ENCODE measurements around the gene UBE2S.

Gene UBE2S

DNA sequence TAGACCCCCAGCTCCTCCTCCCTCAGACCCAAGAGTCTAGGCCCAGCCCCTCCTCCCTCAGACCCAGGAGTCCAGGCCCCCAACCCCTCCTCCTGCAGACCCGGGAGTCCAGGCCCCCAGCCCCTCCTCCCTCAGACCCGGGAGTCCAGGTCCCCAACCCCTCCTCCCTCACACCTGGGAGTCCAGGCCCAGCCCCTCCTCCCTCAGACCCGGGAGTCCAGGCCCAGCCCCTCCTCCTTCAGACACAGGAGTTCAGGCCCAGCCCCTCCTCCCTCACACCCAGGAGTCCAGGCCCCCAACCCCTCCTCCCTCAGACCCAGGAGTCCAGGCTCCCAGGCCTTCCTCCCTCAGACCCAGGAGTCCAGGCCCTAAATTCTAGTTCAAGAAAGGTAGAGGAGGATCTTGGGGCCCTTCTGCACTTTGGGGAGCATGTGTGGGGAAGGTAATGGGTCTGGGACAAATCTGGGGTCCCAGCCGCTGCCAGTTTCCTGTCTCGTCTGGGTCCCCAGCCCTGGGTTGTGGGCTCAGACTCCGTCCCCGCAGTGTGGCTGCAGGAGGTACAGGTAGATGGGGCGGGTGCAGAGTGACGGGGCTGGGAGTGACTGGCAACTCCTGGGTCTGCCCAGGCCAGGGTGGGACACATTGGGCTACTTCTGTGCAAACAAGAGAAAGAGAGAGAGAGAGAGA, 34.1 kb downstream of the UBE2S start:
- TF ChIP-seq ZNF274 (IDR thresholded peaks at IDR 0.05; ENCODE audit: low read depth, low read length): no peak

DNA sequence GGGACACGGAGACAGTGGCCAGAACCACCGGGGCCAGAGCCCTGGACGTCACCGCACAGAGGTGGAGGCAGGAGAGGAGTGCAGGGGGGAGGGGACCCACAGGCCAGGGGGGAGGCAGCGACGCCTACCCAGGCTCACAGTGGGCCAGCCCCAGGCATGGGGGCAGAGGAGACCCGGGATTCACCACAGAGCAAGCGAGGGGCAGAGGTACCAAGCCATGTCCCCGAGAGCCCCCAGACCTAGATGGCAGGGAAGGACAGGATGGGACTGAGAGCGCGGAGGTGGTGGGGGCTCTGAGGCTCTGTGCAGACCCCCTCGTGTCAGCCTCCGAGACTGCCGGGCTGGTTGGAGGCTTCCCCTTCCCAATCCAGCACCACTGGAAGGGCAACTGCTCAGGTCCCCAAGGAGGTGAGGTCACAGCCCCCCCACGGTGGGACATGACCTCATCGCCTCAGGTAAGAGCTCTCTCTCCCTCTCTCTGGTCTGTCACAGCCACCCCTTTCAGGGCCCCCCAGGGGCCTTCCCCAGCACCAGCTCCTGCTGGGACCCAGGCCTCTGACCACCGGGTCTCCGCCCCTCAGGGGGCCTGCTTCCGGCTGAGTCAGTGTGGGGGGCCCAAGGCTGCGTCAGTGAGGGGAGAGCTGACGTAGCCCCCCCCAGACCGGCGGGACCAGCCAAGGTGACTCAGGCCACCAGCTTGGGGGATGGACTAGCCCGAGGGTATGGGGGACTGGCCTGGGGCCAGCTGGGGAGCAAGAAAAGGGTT, 35.1 kb downstream of the UBE2S start:
- H3K4me3 ChIP-seq (ENCODE audit: low read length): no peak overlapping the region
- no peak for TF ChIP-seq ZNF274 (IDR thresholded peaks at IDR 0.05; ENCODE audit: low read depth, low read length)

More for the DNA sequence above, 34.1 kb downstream of the UBE2S start:
- no peak overlapping the region for H3K4me3 ChIP-seq (ENCODE audit: low read length)

DNA sequence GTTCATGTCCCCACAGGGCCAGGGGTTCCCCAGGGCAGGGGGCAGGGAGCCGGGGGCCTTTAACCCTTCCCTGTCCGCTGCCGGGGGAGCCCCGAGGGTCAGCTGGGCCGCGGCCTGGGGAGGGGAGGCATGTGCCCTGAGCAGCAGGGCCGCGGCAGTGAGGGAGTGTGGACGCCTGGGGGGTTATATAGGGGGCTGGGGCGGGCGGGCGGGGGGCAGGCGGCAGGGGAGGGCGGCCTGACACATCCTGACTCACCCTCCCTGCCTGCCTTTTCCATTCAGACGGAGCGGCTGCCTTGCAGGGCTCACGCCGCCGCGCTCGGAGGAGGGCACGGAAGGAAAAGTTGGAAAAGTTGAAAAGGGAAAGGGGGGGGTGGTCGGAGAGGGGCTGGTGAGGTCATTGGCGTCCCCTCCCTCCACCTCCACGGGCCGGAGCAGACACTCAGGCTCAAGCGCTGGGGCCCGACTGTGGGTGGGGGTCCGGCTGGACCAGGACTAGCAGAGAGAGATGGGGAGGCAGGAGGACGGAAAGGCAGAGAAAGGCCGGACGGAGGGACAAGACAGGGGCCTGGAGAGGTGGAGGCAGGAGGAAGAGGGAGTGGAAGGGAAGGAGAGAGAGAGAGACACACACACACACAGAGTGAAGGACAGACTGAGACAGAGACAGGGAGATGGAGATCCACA, 37.1 kb downstream of the UBE2S start, which contains the start of gene IL11:
TSS of gene IL11 (minus strand) at position 159 of the 684 bp plus-strand sequence. CDS start at position 6, 153 bp downstream.
- no peak within 1 kb of the TSS for H3K4me3 ChIP-seq (ENCODE audit: low read length)
- no peak for TF ChIP-seq ZNF274 (IDR thresholded peaks at IDR 0.05; ENCODE audit: low read depth, low read length)

GRCh38 chr19:55369653-55370304, 37.8 kb downstream of the UBE2S start:
- no peak overlapping the region for H3K4me3 ChIP-seq (ENCODE audit: low read length)

DNA sequence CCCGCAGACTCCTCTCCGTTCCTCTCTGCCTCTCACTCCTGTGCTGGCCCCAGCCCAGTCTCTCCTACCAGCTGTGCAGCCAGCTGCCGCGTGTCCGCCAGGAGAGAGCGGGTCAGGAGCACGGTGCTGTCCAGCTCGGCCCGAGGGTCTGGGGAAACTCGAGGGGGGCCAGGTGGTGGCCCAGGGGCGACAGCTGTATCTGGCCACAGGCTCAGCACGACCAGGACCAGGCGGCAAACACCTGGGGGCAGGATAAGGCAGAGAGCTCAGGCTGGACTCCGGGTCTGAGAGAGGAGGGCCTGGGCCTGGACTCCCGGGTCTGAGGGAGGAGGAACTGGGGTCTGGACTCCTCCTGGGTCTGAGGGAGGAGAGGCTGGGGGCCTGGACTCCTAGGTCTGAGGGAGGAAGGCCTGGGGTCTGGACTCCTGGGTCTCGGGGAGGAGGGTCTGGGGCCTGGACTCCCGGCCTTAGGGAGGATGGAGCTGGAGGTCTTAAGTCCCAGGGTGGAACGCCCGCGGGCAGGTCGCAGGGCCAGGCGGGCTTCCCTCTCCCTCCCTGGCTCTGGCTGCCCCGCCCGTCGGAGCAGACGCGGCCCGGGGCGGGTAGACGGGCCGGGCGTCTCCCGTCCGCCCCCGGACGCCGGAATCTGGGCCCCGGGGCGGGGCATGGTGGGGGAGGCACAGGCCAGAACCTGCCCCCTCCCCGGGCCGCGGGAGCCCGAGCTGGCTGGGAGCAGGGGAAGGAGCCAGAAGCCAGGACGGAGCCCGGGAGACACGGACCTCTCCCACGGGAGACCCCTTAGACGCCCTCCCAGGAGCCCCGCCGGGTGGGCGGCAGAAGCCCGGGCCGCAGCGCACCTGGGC, 38.7 kb downstream of the UBE2S start:
- no peak overlapping the region for H3K4me3 ChIP-seq (ENCODE audit: low read length)
- TF ChIP-seq ZNF274 (IDR thresholded peaks at IDR 0.05; ENCODE audit: low read depth, low read length): no peak

More at GRCh38 chr19:55369653-55370304, 37.8 kb downstream of the UBE2S start:
- no peak for TF ChIP-seq ZNF274 (IDR thresholded peaks at IDR 0.05; ENCODE audit: low read depth, low read length)

DNA sequence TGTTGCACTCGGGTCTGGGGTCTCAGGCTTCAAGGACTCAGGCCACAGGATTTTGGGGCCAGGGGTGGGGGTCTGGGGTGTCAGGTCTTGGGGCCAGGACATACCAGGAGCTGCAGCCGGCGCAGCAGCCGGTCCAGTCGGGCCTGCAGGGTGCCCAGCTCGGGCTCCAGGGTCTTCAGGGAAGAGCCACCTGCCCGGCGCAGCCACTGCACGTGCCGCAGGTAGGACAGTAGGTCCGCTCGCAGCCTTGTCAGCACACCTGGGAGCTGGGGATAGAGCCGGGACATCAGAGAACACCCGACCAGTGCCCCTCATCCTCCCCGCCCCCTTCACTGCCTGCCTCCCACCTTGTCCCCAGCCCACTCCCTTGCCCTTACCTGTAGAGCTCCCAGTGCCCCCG, 39.5 kb downstream of the UBE2S start:
- TF ChIP-seq ZNF274 (IDR thresholded peaks at IDR 0.05; ENCODE audit: low read depth, low read length): no peak
- H3K4me3 ChIP-seq (ENCODE audit: low read length): no peak overlapping the region

DNA sequence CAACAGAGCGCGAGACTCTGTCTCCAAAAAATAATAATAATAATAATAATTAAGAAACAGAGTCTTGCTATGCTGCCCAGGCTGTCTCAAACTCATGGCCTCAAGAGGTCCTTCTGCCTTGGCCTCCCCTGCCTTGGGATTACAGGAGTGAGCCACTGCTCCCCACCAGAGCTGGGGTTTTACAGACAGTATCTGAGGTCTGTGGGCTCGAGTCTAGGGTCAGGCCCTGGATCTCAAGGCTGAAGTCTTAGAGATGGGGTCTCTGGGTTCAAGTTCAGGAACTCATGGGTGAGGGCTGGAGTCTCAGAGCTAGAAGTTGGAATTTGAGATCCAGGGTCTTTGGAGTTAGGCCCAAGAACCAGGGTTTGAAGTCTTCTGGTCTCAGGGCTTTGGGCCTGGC, 40.8 kb downstream of the UBE2S start:
- H3K4me3 ChIP-seq (ENCODE audit: low read length): no peak overlapping the region
- TF ChIP-seq ZNF274 (IDR thresholded peaks at IDR 0.05; ENCODE audit: low read depth, low read length): no peak

GRCh38 chr19:55365964-55366363, 41.6 kb downstream of the UBE2S start:
- TF ChIP-seq ZNF274 (IDR thresholded peaks at IDR 0.05; ENCODE audit: low read depth, low read length): no peak

GRCh38 chr19:55365245-55365644, 42.3 kb downstream of the UBE2S start:
- no peak overlapping the region for H3K4me3 ChIP-seq (ENCODE audit: low read length)
- TF ChIP-seq ZNF274 (IDR thresholded peaks at IDR 0.05; ENCODE audit: low read depth, low read length): no peak

More at GRCh38 chr19:55365964-55366363, 41.6 kb downstream of the UBE2S start:
- no peak overlapping the region for H3K4me3 ChIP-seq (ENCODE audit: low read length)

GRCh38 chr19:55362990-55363716, 44.4 kb downstream of the UBE2S start, which contains the start of gene GARIN5B:
TSS of gene GARIN5B (minus strand) at chr19:55363260. CDS start at chr19:55363066, 194 bp downstream.
- no peak within 1 kb of the TSS for H3K4me3 ChIP-seq (ENCODE audit: low read length)

GRCh38 chr19:55362174-55362989, 45.2 kb downstream of the UBE2S start:
- H3K4me3 ChIP-seq (ENCODE audit: low read length): no peak overlapping the region
- no peak for TF ChIP-seq ZNF274 (IDR thresholded peaks at IDR 0.05; ENCODE audit: low read depth, low read length)

More at GRCh38 chr19:55362990-55363716, 44.4 kb downstream of the UBE2S start, which contains the start of gene GARIN5B:
- no peak for TF ChIP-seq ZNF274 (IDR thresholded peaks at IDR 0.05; ENCODE audit: low read depth, low read length)

DNA sequence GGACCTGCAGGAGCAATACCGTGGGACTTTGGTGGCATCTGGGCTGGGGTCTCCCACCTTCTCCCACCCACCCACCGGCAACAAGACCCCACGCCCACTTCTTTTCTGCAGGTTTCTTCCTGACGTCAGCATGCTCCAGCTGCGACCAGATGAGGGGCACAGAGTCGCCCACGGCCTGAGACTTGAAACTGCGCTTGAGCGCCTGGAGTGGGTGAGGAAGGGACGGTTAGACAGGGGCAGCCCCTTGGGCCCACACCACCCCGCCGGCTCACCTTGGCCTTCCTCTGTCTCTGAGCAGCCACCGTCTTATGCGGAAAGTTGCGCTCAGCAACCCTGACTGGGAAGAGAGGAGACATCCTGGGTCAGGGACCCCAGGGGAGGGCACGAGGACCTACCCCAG, 46.7 kb downstream of the UBE2S start:
- TF ChIP-seq ZNF274 (IDR thresholded peaks at IDR 0.05; ENCODE audit: low read depth, low read length): no peak
- H3K4me3 ChIP-seq (ENCODE audit: low read length): no peak overlapping the region

All from GM08714 (cell line).